ENCODE data around the gene CNTNAP2. TPM values are rescaled to one million over a fixed set of nuclear protein-coding genes. Genes with fewer than 3 reads are reported as not detected.

CNTNAP2 gene
- total RNA-seq, 2 experiments from 2014 or later = not detected

GRCh38 chr7:148031811-148032210 lies 1915.2 kb downstream of the CNTNAP2 start:
- no peaks in the 10 kb centered on the region for H3K27me3 Mint-ChIP-seq
- no peaks in the 10 kb centered on the region for H3K4me1 Mint-ChIP-seq (ENCODE audit: low read depth)
- CTCF ChIA-PET = no interaction called here
- DNase-seq (no peak), ATAC-seq (ENCODE audit: poor library complexity) (no peak)
- no peaks in the 10 kb centered on the region for H3K36me3 Mint-ChIP-seq (ENCODE audit: low read depth)
- no peaks in the 10 kb centered on the region for H3K9me3 Mint-ChIP-seq
- no peaks in the 10 kb centered on the region for H3K9me3 ChIP-seq (ENCODE audit: control insufficient read depth in 1 of 2, insufficient read depth in 1 of 2, low read length in 2 of 2)
- POLR2A ChIA-PET = no interaction called here
- H3K4me3 ChIP-seq (ENCODE audit: low read length) = no peak overlapping the region
- no peak overlapping the region for H3K4me3 Mint-ChIP-seq
- no peak overlapping the region for H3K27ac ChIP-seq (ENCODE audit: low read depth in 1 of 2, low read length in 2 of 2)
- H3K27me3 ChIP-seq (ENCODE audit: control insufficient read depth in 1 of 2, insufficient read depth in 2 of 2, low read length in 2 of 2) = no peaks in the 10 kb centered on the region
- intact Hi-C loops (cut with DNase I, micrococcal nuclease) = no loop called here
- TF ChIP-seq CTCF (IDR thresholded peaks at IDR 0.05) = no peak
- H3K27ac Mint-ChIP-seq = no peak overlapping the region
- no peaks in the 10 kb centered on the region for H3K36me3 ChIP-seq (ENCODE audit: insufficient read depth, low read length)
- no peaks in the 10 kb centered on the region for H3K4me1 ChIP-seq (ENCODE audit: insufficient read depth, low read length)

GRCh38 chr7:148035950-148036349 lies 1919.3 kb downstream of the CNTNAP2 start:
- POLR2A ChIA-PET = no interaction called here

GRCh38 chr7:148037044-148037443 lies 1920.4 kb downstream of the CNTNAP2 start:
- Mint-ChIP-seq H3K4me3 (no peak overlapping the region), H3K27me3 (no peaks in the 10 kb centered on the region), H3K9me3 (no peaks in the 10 kb centered on the region), H3K4me1 (ENCODE audit: low read depth) (no peaks in the 10 kb centered on the region), H3K27ac (no peak overlapping the region), H3K36me3 (ENCODE audit: low read depth) (no peaks in the 10 kb centered on the region)
- H3K4me3 ChIP-seq (ENCODE audit: low read length) = no peak overlapping the region
- POLR2A ChIA-PET = no interaction called here
- no peaks in the 10 kb centered on the region for H3K9me3 ChIP-seq (ENCODE audit: control insufficient read depth in 1 of 2, insufficient read depth in 1 of 2, low read length in 2 of 2)
- CTCF ChIA-PET = no interaction called here
- H3K27ac ChIP-seq (ENCODE audit: low read depth in 1 of 2, low read length in 2 of 2) = no peak overlapping the region
- ATAC-seq (ENCODE audit: poor library complexity) (no peak), DNase-seq (no peak)
- H3K36me3 ChIP-seq (ENCODE audit: insufficient read depth, low read length) = no peaks in the 10 kb centered on the region
- H3K27me3 ChIP-seq (ENCODE audit: control insufficient read depth in 1 of 2, insufficient read depth in 2 of 2, low read length in 2 of 2) = no peaks in the 10 kb centered on the region
- TF ChIP-seq CTCF (IDR thresholded peaks at IDR 0.05) = no peak
- intact Hi-C loops (cut with DNase I, micrococcal nuclease) = no loop called here
- no peaks in the 10 kb centered on the region for H3K4me1 ChIP-seq (ENCODE audit: insufficient read depth, low read length)

More at GRCh38 chr7:148035950-148036349, 1919.3 kb downstream of the CNTNAP2 start:
- no peak for TF ChIP-seq CTCF (IDR thresholded peaks at IDR 0.05)
- DNase-seq = no peak
- no peaks in the 10 kb centered on the region for H3K9me3 Mint-ChIP-seq
- intact Hi-C loops (cut with DNase I, micrococcal nuclease) = no loop called here
- H3K4me1 Mint-ChIP-seq (ENCODE audit: low read depth) = no peaks in the 10 kb centered on the region
- no peak overlapping the region for H3K4me3 Mint-ChIP-seq
- no peak overlapping the region for H3K27ac ChIP-seq (ENCODE audit: low read depth in 1 of 2, low read length in 2 of 2)
- no peak overlapping the region for H3K4me3 ChIP-seq (ENCODE audit: low read length)
- no peaks in the 10 kb centered on the region for H3K27me3 Mint-ChIP-seq
- H3K27ac Mint-ChIP-seq = no peak overlapping the region
- H3K27me3 ChIP-seq (ENCODE audit: control insufficient read depth in 1 of 2, insufficient read depth in 2 of 2, low read length in 2 of 2) = no peaks in the 10 kb centered on the region
- ATAC-seq (ENCODE audit: poor library complexity) = no peak
- no peaks in the 10 kb centered on the region for H3K36me3 Mint-ChIP-seq (ENCODE audit: low read depth)
- CTCF ChIA-PET = no interaction called here
- H3K9me3 ChIP-seq (ENCODE audit: control insufficient read depth in 1 of 2, insufficient read depth in 1 of 2, low read length in 2 of 2) = no peaks in the 10 kb centered on the region
- no peaks in the 10 kb centered on the region for H3K4me1 ChIP-seq (ENCODE audit: insufficient read depth, low read length)
- no peaks in the 10 kb centered on the region for H3K36me3 ChIP-seq (ENCODE audit: insufficient read depth, low read length)

Measured in CD4-positive, alpha-beta T cell (primary cell).